GM12873 (cell line): ENCODE data around the gene POSTN.

Experiments used
- CTCF ChIP-seq: IDR thresholded peaks from 2 replicates; pipeline ENCODE4 v1.5.1; 2012; ENCODE audit warnings: low read depth, mild to moderate bottlenecking, moderate library complexity, low read length, control low read depth; ENCODE audit not compliant: insufficient read depth; ENCODE audit errors: missing control alignments

Gene POSTN

GRCh38 chr13:37515226-37515625 is 83.3 kb downstream of the POSTN start:
- no peak for TF ChIP-seq CTCF
